GM19395 (cell line): ENCODE results near the gene KCNN3.
"Not testable (repeated sequence)": the region's sequence is repeated elsewhere in the genome, so short reads cannot be mapped to it uniquely, and the experiment has no call there.

Experiments used
- ATAC-seq: cut with Tn5 transposase; IDR thresholded peaks from one replicate; pipeline ENCODE4 v1.9.1; 2021; ENCODE audit warnings: mild to moderate bottlenecking, moderate library complexity; ENCODE audit not compliant: unreplicated experiment

The KCNN3 gene

DNA sequence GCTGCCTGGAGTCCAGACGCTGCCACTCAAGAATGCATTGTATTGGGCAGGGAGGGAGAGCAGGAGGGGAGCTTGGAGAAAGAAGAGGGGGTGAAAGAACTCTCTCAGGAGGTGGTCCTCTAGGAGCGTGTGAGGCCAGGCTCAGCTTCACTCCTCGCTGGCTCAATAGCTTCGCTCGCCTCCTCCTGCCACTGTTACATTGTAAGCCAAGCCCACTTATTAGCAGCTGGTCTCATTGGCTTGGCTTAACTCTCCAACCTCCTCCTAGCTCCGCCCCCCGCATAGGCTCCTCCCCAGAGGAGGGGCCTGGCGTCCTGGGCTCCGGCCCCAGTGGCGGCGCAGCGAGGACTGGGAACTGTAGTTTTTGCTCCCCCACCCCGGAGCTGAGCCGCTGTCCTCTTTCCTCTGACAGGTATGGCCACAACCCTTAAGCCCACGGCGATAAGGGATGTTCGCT, at the start of gene KCNN3:
Gene KCNN3 (minus strand): TSS at position 167 of the 457 bp plus-strand sequence. CDS start 317 bp downstream, outside the sequence.
- peak; percentile 83 for ATAC-seq

DNA sequence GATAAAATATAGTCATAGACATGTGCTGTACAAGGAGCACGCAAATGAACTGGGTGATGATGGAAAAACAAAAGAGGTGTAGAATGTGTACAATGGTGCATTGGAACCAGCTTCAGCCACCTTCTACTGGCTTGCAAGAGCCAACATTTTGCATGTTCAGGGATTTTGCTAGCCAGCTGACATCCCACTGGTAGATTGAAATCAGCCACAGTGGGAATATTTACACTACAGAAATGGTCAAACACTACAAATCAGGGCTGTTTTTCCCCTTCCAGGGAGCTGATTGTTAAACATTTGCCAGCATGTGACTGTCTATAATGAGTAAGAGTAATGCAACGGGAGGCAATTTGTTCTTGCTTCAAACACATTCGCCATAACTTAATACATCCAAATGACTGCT, 43.2 kb upstream of the KCNN3 start:
- no peak for ATAC-seq

DNA sequence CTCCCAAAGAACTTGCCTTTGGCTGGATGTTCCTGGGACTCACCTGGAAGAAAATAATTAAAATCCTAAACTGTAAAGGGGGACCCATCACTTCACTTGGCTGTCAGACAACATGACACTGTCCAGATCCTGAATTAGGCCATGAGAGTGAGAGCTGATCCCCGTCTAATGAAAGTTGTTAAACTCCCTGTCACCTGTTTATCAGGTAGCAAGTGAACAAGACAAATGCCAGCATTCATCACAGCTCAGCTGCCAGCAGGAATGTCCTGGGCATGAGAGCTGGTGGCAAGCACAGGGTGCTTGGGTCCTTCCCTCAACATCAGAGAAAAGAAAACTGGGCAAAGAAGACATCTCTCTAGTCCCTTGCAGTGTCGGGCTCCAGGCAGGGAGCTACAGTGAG, 42.7 kb upstream of the KCNN3 start:
- no peak for ATAC-seq

DNA sequence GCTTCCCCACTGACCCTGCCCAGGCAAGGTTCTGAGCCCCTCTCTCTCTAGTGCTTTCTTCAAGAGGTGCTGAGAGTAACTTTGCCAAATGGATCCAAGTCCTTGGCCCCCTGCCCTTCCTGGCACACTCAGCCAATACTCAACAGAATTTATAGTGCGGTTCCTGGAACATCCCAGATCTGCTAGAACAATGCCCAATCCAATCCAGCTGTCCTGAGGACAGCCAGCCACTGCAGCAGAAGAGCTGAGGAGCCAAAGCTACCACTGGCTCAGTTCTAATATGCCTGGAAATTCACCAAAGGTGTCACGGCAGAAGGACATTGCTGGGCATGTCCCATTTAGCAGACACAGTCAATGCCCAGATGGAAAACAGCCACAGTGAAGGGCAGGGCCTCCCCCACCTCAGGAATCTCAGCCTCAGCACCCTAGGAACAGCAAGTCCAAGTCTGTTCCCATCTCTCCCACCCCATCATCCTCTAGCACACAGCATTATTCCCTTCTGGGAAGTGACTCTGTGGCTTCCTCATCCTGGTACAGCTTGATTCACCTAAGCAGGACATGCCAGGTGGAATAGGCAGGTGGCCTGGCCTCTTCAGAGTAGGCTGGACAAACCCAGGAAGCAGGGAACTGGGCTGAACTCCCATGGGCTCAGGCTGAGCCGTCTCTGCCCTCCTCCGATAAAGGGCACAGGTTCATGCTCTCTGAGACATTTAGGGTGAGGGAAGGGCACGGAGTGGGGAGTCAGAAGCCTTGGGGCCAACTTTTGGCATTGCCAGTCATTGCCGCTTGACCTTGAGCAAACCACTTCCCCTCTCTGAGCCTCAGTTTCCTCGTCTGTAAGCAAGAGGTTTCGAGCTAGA, 41.8 kb upstream of the KCNN3 start:
- no peak for ATAC-seq

DNA sequence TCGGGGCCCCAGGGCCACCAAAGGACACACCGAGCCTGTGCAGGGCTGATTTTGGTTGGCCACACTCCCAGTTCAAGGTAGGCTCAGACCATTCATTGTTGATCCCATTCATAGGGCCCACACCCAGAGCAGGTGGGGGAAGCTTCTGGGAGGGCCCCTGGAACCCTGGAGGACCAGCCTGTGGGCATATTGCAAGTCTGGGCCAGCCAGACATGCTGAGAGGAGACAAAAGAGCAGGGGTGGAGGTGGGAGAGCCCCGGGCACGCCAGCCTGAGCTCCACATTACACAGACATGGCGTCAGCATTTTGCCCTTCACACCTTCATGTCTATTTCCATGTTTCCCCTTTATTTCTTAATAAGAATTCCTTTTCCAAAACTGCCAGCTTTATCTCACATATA, 40.8 kb upstream of the KCNN3 start:
- no peak for ATAC-seq

DNA sequence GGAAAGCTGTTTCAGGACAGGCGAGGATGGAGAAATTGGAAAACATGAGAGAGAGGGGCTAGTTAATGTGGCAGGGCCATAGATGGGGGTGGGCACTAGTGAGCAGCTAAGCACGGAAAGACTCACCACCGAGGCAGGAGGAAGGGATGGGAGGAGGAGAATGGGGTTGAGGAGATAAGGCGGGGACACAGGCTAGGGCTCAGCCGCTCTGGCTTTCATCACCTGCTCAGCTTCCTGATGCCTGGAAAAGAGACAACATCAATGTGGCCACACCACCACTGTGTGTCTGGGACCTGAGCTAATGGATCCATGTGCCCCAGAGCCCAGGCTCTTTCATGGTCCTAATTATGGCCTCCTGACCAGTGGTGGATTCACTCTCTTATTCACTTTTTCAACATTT, 38.9 kb upstream of the KCNN3 start:
- no peak for ATAC-seq

DNA sequence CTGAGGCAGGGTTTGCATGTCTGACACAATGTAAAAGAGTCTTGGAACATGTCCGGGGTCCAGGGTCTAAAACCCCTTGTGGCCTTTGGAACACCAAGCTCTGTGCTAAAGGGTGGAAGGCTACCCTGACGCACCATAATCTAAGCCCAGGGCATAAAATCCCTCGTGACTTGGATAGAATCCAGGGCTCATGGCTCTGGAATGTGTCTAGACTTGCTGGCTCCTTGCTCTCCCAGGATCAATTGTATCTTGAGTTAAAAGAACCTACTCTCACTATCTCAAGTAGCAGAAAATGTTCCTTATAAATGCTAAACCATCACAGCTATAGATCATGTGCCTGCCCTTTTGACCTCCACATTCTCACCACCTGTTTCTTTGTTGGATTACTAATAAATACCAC, 38.0 kb upstream of the KCNN3 start:
- ATAC-seq, result not testable (repeated sequence)

DNA sequence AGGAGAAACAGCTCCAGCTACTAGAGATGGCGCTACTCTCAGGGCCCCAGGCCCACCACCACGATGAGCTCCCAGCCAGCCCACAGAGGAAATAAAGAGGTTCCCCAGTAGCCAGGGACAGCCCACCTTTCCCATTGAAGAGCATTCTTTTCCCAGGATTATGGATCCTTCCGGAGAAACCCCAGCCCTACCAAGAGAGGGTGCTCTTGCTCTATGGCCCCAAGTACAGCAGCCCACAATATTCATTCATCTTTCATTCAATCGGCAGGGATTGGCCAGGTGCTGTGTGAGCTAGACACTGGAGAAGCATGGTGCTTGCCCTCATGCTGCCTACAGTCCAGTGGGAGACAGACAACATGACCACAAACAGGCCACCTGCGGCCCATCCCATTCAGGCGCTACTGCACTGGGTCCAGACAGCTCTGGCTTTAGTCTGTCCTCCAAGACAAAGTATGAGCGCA, 36.6 kb upstream of the KCNN3 start:
- no peak for ATAC-seq

DNA sequence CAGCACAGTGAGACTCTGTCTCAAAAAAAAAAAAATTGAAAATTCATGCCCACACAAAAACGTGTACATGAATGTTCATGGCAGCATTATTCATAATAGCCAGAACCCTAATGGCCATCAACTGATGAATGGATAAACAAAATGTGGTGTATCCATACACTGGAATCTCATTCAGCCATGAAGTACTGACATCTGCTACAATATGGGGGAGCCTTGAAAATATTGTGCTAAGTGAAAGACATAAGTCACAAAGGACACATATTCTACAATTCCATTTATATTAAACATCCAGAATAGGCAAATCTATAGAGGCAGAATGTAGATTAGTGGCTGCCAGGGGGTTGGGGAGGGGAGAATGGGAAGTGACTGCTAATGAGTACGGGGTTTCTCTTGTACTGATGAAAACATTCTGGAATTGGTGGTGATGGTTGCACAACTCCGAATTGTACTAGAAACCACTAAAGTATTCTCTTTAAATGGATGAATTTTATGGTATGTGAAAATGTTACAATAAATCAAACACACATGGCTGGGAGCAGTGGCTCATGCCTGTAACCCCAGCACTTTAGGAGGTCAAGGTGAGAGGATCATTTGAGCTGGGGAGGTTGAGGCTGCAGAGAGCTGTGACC, 33.0 kb upstream of the KCNN3 start:
- no peak for ATAC-seq

DNA sequence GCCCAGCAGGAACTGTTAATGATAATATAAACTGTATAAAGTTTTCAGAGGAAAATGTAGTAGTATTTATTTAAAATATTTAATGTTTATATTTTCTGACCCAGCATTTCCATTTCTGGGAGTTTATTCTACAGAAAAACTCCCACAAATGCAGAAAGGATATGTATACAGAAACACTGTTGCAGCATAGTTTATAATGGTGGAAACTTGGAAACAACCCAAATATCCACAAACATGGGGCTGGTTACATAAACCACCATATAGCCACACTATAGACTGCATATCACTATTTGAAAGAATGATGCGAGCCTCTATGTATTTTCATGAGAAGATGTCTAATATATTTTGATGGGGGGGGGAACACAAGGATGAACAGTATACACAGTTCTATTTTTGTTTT, 31.5 kb upstream of the KCNN3 start:
- ATAC-seq, result no peak

DNA sequence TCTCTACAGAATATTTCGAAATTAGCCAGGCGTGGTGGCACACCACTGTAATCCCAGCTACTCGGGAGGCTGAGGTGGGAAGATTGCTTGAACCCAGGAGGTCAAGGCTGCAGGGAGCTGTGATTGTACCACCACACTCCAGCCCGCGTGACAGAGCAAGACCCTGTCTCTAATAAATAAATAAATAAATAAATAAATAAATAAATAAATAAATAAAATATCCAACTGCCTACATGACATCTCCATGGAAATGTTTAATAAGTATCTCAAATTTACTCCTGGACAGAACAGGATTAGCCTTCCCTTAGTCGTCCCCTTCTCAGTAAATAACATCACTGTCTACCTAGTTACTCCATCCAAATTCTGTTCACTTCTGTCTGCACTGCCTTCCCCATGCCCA, 29.0 kb upstream of the KCNN3 start:
- ATAC-seq, result no peak

DNA sequence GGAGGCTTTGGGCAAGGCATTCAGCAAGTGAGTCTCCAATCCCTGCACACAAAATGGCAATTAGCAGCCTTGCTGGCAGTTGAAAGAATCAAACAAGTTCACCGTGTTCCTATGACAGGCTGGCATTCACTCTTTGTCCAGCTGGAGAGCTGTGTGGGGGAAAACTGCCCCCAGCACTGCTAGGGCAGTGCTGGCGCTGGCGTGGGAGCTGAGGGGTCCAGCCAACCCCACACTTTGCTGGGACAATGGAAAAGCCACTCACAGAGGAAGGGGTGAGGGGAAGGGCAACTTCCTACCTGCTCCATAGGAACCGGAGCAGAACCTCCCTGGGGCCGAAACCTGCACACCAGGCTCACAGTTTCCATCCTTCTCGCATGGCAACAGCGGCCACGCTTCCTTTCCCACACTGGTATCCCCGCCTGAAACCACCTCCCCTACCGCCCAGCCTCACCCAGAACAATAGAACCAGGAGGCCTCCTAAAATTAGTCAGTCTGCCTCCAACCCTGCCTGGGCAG, 26.7 kb upstream of the KCNN3 start:
- ATAC-seq, result no peak

DNA sequence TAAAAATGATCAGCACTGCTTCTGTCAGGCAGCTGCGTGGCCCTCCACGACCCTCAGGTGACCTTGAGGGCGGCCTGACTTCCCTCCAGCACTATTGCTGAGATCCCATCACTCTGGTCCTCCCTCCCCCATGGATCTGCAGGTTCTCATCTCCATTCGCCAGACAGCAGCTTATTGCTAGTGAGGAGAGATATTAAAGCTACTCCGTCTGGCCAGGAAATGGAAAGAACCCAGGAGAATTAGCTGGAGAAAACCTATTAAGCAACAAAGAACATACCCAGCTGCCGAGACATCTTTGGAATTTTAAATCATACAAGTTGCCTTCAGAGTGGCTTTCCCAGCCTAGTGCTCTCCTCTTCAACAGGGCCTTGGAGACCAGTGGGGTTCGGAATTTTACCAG, 25.7 kb upstream of the KCNN3 start:
- no peak for ATAC-seq

DNA sequence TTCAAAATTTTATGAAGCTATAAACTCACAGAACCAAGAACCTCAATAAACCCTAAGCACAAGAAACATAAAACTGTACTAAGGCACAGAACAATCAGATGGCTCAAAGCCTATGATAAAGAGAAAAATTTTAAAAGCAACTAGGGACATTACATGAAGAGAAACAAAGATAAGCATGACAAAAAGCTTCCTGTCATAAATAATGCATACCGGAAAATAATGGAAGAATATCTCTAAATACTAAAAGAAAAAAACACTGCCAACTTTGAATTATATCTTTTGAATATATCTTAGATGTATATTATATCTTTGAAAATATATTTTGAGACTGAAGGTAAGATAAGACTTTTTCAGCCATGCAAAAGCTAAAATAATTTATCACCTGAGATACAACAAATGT, 21.4 kb upstream of the KCNN3 start:
- no peak for ATAC-seq

DNA sequence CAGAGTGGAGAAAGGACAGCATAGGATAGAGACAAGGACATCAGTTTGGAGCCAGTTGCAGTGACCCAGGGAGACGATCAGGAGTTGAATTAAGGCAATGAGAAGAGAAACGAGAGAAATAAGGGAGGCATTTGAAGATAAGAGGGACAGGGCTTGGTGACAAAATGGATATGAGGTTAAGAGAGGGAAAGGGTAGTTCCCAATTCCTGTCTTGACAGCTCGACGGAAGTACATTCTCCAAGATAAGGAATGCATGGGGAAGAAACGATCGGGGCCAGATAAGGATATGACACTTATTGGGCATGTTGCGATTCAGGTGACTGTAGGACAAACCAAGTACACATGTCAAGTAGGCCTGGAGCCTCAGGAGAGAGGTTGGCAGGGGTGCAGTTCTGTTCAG, 18.7 kb upstream of the KCNN3 start:
- no peak for ATAC-seq

DNA sequence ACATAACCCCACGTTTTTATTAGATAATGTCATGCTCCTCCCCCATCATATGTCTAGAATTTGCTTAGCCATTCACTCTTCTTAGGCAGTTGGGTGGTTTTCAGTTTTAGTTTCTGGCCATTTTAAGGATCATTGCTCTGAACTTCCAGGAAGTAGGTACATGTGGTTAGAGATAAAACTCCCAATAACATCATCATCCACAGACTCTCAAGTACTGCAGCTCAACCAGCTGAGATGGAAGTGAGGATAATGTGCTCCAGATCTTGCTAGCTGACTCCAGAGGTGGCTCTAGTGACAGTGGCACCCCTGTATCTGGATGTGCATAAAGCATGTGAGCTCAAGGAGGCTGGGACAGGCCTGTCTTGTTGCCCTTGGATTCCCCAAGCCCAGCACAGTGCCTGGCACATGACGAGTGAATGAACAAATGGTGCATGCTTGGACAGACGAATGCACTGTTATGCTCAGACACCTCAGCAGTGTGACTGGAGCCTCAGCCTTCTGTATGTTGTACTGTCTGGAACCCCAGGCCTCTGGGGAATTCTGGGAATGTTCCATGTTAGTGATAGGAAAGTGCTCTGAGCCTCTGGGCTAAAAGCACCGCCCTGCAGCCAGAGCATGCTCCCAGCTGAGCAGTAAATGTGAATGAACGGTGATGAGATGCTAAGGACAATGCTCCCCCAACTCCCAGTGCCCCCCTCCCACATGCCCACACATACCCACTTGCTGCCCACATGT, 16.4 kb upstream of the KCNN3 start:
- ATAC-seq, result no peak

DNA sequence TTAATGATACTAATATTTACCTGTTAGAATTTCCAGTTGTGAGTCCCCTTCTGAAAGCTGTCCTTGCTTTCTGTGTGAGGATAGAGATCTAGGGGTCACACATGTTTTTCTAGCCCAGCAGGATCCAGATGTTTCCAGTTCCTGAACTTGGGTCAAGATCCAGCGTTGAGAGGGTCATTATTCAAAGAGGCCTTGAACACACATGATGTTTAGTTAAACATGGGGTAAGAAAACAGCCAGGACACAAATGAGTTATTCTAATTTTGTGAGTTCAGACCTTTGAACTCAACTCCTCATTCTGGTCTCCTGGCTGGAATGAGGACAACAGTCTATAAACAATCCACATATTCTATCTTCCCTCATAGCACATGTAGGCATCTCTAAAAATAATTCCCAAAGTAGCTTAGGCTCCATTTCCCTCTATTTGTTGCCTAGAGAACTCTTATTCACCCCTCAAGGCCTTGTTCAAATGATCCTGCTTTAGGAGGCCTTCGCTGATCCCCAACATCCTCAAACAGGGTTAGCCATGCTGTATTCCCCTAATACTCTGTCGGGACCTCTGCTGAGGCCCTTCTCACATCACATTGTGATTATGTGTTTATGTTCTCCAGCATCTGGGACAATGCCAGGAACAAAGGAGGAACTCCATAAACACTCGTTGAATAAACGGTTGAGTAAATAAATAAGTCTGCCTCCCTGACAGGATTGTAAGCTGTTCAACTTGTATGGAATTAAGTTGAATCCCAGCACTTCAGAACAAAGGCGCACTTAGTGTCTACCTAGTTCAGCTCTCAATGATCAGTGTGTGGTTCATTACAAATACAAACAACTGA, 15.0 kb upstream of the KCNN3 start:
- ATAC-seq, result no peak

DNA sequence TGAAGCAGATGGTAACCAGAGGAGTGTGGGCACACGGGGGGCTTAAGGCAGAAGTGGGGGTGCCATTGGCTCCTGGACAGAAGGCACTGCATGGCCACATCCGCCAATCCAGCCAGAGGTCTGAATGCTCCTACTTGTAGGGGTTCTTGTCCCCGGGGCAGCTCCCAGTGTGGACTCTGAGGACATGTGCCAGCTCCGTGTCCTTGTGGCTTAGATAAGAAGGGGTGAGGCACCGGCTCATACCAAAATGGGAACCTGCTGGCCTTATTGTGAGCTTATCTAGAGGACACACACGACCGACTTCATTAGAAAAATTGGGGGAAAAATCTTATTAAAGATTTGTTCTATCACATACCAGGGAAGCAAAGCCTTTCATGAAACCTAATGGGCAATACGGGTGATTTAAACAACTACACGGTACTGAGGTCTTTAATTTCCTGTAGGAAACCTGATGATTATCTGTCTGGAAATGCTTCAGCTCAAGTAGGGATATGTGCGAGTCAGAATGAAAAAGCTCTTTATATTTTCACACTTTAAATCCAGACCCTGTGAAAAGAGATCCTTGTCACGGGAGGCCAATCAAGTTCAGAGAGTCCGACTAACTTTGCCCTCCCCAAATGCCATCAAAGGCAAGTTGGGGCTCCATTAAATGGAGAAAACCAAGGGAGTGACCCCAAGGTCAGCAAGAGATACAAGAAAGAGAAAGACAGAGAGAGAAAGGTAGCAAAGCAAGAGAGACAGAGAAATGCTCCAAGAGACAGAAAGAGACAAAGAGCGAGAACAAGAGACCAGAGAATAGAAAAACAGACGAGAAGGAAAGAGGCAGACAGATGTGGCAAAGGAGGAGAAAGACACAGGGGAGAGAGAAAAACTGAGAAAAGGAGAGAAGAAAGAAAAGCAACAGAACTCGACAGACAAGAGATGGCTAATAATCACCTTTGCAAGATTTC, 14.1 kb upstream of the KCNN3 start:
- no peak for ATAC-seq

DNA sequence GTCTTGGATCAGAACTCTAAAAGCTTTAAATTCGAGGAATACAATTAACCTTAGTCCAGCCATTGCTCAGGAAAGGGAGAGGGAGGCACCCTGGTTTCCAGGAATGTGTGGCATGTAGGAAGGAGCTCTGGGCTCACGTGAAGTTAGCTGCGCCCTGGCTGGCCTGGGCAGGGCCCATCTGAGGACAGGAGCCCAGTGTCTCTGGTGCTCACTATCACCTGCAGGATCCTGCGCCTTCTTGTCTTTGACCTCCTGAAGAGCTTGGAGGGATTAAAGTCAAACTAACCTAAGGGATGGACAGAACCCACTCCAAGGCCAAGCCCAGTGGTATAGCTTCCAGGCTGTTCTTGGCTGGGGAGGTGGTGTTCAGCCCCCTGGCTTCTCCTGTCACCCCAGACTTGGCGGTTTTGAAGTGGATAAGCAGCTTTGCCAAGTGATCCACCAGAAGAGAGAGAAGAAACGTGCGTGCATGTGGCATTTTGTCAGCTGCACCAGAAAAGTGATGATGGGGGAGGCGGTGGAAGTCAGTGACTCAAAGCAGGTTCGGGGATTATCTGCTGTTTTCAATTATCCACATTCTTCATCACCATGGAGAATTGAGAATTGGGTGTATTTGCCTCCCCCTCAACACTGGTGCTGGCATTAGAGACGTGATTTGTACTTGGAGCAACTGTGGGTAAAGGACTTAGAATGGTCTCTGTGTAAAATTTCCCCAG, 11.9 kb upstream of the KCNN3 start:
- no peak for ATAC-seq
